ENCODE results near the gene MCAT.

- no peak for TF ChIP-seq CTCF (IDR thresholded peaks at IDR 0.05)
- TF ChIP-seq POLR2AphosphoS5 (IDR thresholded peaks at IDR 0.05): no peak
- TF ChIP-seq EP300 (IDR thresholded peaks at IDR 0.05): no peak
Observed at GRCh38 chr22:43126501-43127165, 16.6 kb downstream of the MCAT start.

Measured in gastroesophageal sphincter (tissue), 3 donors.